Gastroesophageal sphincter (tissue), 3 donors: ENCODE measurements around the gene TNFSF15.

Experiments used
- EP300 ChIP-seq: sonication (generic); formaldehyde crosslinking; IDR thresholded peaks from one replicate; pipeline ENCODE4 v1.6.1; 2017; ENCODE audit warnings: antibody characterized with exemption, mild to moderate bottlenecking
- POLR2A ChIP-seq, 2 donors: fragments of 450-650 bp; IDR thresholded peaks; one replicate each; pipeline ENCODE4 v1.6.1; 2017; ENCODE audit warnings: antibody characterized with exemption in 2 of 2, mild to moderate bottlenecking in 2 of 2, moderate library complexity in 1 of 2
- POLR2AphosphoS5 ChIP-seq: sonication (generic); formaldehyde crosslinking; IDR thresholded peaks from one replicate; pipeline ENCODE4 v1.6.1; 2017; ENCODE audit warnings: antibody characterized with exemption
- TF ChIP-seq, protein P1 (sequence below), 4 experiments: fragments of 200-600 bp in 2 of 4; fragments of 450-650 bp in 2 of 4; sonication (generic) in 1 of 4; IDR thresholded peaks; one replicate each; pipeline ENCODE4 v1.5.1; 2017 to 2019; ENCODE audit warnings: antibody characterized with exemption in 4 of 4, mild to moderate bottlenecking in 2 of 4, moderate library complexity in 2 of 4

DNA sequence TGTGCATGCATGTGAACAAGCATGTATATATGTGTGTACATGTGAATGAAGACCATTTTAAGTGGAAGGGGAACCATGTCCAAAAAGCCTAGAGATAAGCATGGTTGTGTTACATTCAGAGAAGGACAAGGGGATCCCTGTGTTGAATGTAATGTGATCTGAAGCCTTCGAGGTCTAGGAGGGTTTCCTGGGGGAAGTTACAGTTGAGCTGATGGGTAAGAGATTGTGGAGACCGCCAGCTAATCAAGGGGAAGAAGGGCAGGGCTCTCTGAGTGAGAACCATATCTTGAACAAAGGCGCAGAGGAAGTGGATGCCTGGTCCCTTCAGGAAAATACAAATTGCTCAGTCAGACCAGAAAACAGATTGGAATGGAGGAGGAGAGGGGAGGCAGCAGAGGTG lies 45.5 kb upstream of the TNFSF15 start:
- TF ChIP-seq, protein P1, sequence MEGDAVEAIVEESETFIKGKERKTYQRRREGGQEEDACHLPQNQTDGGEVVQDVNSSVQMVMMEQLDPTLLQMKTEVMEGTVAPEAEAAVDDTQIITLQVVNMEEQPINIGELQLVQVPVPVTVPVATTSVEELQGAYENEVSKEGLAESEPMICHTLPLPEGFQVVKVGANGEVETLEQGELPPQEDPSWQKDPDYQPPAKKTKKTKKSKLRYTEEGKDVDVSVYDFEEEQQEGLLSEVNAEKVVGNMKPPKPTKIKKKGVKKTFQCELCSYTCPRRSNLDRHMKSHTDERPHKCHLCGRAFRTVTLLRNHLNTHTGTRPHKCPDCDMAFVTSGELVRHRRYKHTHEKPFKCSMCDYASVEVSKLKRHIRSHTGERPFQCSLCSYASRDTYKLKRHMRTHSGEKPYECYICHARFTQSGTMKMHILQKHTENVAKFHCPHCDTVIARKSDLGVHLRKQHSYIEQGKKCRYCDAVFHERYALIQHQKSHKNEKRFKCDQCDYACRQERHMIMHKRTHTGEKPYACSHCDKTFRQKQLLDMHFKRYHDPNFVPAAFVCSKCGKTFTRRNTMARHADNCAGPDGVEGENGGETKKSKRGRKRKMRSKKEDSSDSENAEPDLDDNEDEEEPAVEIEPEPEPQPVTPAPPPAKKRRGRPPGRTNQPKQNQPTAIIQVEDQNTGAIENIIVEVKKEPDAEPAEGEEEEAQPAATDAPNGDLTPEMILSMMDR (IDR thresholded peaks at IDR 0.05): no peak
- TF ChIP-seq POLR2AphosphoS5 (no peak), POLR2A (IDR thresholded peaks at IDR 0.05) (no peak), EP300 (no peak)
